ENCODE data around the gene TBC1D3B. TPM values are rescaled to one million over a fixed set of nuclear protein-coding genes. Genes with fewer than 3 reads are reported as not detected.

Gene TBC1D3B
- polyA plus RNA-seq, 1 experiment, result 1.3 TPM

- ChIA-PET POLR2A (interaction anchor here (0.7 kb wide), 1 partner anchor 28 kb away, joined by 3 read pairs; no protein-coding TSS in a partner anchor), CTCF (interaction anchor here (2.6 kb wide), 1 partner anchor 21 kb away, joined by 17 read pairs; no protein-coding TSS in a partner anchor)
- Histone ChIP-seq H3K27ac (ENCODE audit: low read depth, low read length) (no peak overlapping the region), H3K27me3 (ENCODE audit: control insufficient read depth, insufficient read depth, low read length) (peaks cover 3% of the 10 kb centered on the region), H3K9me3 (ENCODE audit: control insufficient read depth, insufficient read depth, low read length) (peaks cover 10% of the 10 kb centered on the region), H3K4me3 (ENCODE audit: low read depth, low read length) (no peak overlapping the region)
- no peak for TF ChIP-seq CTCF (IDR thresholded peaks at IDR 0.05; ENCODE audit: low read depth, low read length)
- DNase-seq (ENCODE audit: low read depth, low spot score), result no peak
These were observed 47.9 kb downstream of the TBC1D3B start for GRCh38 chr17:36128411-36128978.

GRCh38 chr17:36127911-36128310, 48.5 kb downstream of the TBC1D3B start:
- H3K4me3 ChIP-seq (ENCODE audit: low read depth, low read length), result no peak overlapping the region
- H3K27ac ChIP-seq (ENCODE audit: low read depth, low read length), result no peak overlapping the region
- no peak for DNase-seq (ENCODE audit: low read depth, low spot score)
- no peak for TF ChIP-seq CTCF (IDR thresholded peaks at IDR 0.05; ENCODE audit: low read depth, low read length)
- H3K27me3 ChIP-seq (ENCODE audit: control insufficient read depth, insufficient read depth, low read length), result peaks cover 3% of the 10 kb centered on the region
- POLR2A ChIA-PET, result interaction anchor here (0.7 kb wide), 1 partner anchor 29 kb away, joined by 3 read pairs; no protein-coding TSS in a partner anchor
- H3K9me3 ChIP-seq (ENCODE audit: control insufficient read depth, insufficient read depth, low read length), result peaks cover 10% of the 10 kb centered on the region
- CTCF ChIA-PET, result interaction anchor here (2.6 kb wide), 1 partner anchor 21 kb away, joined by 17 read pairs; no protein-coding TSS in a partner anchor

- no peak for DNase-seq (ENCODE audit: low read depth, low spot score)
- H3K4me3 ChIP-seq (ENCODE audit: low read depth, low read length), result no peak overlapping the region
- POLR2A ChIA-PET, result no interaction called here
- no peak for TF ChIP-seq CTCF (IDR thresholded peaks at IDR 0.05; ENCODE audit: low read depth, low read length)
- H3K9me3 ChIP-seq (ENCODE audit: control insufficient read depth, insufficient read depth, low read length), result peaks cover 10% of the 10 kb centered on the region
- H3K27ac ChIP-seq (ENCODE audit: low read depth, low read length), result no peak overlapping the region
- CTCF ChIA-PET, result interaction anchor here (0.9 to 2.6 kb wide), 2 partner anchors 22 kb away, joined by 7 to 17 read pairs; no protein-coding TSS in a partner anchor
- peaks cover 3% of the 10 kb centered on the region for H3K27me3 ChIP-seq (ENCODE audit: control insufficient read depth, insufficient read depth, low read length)
These were observed 49.1 kb downstream of the TBC1D3B start for GRCh38 chr17:36127199-36127893.

DNA sequence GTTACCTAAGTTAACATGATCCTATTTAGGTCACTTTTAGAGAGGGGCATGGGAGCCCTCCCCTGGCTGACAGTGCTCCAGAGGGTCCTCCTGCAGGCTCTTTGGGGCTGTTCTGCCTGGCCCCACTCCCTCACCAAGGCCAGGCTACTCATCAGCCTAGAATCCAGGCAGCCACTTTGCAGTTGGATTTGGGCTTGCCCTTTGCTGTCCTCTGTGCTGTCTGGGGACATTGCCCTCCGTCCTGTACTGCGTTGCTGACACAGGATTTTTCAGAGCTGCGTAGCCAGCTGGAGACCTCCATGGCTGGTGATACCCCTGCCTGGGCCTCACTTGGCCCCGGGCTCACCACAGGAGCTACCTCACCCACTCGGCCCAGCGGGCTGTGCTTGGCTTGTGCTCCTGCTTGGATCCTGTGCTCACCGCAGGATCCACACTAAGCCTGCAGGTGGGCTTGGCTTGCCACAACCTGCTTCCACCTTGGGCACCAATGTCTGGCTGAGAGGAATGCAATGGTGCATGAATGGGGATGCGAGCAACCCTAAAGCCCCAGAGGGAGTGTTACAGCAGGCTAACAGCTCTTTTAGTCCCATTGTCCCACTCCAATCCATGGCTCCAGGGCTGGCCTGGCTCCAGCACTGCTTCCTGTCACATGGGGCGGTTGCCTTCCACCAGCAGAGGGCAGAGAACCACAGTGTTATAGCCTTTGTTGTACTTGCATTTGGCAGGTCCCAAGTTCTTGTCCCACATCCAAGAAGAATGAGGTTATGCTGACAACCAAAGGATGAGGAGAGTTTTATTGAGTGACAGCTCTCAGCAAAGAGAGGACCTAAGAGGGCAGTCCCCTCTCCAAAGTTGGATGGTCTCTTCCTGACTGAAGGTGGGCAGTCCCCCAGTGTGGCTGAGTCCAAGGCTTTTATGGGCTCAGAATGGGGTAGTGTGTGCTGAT, 51.3 kb downstream of the TBC1D3B start:
- no peak for TF ChIP-seq CTCF (IDR thresholded peaks at IDR 0.05; ENCODE audit: low read depth, low read length)

More for the DNA sequence above, 51.3 kb downstream of the TBC1D3B start:
- Histone ChIP-seq H3K4me3 (ENCODE audit: low read depth, low read length) (no peak overlapping the region), H3K27ac (ENCODE audit: low read depth, low read length) (no peak overlapping the region), H3K27me3 (ENCODE audit: control insufficient read depth, insufficient read depth, low read length) (peaks cover 3% of the 10 kb centered on the region), H3K9me3 (ENCODE audit: control insufficient read depth, insufficient read depth, low read length) (peaks cover 10% of the 10 kb centered on the region)
- POLR2A ChIA-PET, result no interaction called here
- CTCF ChIA-PET, result no interaction called here
- no peak for DNase-seq (ENCODE audit: low read depth, low spot score)

All from AG04450 (cell line).